GM23338 (cell line): ENCODE data around the gene ABCC5.

ENCODE experiments used
- EZH2 ChIP-seq: fragments of 200-600 bp; sonication (generic); IDR thresholded peaks from one replicate; pipeline ENCODE4 v1.8.0; 2017; ENCODE audit warnings: antibody characterized with exemption, mild to moderate bottlenecking, low read depth; ENCODE audit not compliant: unreplicated experiment
- POLR2AphosphoS5 ChIP-seq: IDR thresholded peaks from 2 replicates; pipeline ENCODE4 v1.6.1; 2016; ENCODE audit warnings: antibody characterized with exemption, low read depth
- REST ChIP-seq: IDR thresholded peaks from one replicate; pipeline ENCODE4 v1.6.1; 2018; ENCODE audit warnings: antibody characterized with exemption; ENCODE audit not compliant: unreplicated experiment
- TF ChIP-seq, protein P1 (sequence below), 2 experiments: fragments of 200-600 bp in 1 of 2; sonication (generic) in 1 of 2; conservative IDR thresholded peaks; 2 replicates each; pipeline versions ENCODE4 v1.5.1 to v1.6.1; 2016 to 2017; ENCODE audit warnings: antibody characterized with exemption in 2 of 2, low read depth in 2 of 2, mild to moderate bottlenecking in 2 of 2, moderate library complexity in 1 of 2

GRCh38 chr3:184015381-184016019 lies 2.2 kb downstream of the ABCC5 start:
- TF ChIP-seq POLR2AphosphoS5 (no peak), REST (no peak), EZH2 (no peak)
- TF ChIP-seq, protein P1, sequence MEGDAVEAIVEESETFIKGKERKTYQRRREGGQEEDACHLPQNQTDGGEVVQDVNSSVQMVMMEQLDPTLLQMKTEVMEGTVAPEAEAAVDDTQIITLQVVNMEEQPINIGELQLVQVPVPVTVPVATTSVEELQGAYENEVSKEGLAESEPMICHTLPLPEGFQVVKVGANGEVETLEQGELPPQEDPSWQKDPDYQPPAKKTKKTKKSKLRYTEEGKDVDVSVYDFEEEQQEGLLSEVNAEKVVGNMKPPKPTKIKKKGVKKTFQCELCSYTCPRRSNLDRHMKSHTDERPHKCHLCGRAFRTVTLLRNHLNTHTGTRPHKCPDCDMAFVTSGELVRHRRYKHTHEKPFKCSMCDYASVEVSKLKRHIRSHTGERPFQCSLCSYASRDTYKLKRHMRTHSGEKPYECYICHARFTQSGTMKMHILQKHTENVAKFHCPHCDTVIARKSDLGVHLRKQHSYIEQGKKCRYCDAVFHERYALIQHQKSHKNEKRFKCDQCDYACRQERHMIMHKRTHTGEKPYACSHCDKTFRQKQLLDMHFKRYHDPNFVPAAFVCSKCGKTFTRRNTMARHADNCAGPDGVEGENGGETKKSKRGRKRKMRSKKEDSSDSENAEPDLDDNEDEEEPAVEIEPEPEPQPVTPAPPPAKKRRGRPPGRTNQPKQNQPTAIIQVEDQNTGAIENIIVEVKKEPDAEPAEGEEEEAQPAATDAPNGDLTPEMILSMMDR (conservative IDR thresholded peaks at IDR 0.05; ENCODE audit: low read depth in 2 of 2): no peak
